ENCODE data around the gene SIPA1L3.

SIPA1L3 gene

DNA sequence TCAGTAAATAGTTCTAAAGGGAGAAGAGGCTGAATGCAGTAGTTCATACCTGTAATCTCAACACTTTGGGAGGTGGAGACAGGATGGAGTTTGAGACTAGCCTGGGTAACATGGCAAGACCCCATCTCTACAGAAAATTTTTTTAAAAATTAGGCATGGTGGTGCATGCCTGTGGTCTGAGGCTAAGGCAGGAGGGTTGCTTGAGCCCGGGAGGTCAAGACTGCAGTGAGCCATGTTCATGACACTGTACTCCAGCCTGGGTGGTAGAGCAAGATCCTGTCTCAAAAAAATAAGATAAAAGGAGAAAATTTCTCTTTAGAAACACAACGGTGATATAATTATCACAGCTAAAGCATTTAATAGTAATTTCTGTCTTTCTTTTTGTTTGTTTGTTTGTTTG is 57.1 kb downstream of the SIPA1L3 start:
- WGBS: 96% methylated on average over 1 of the region's 2 CpGs
- H3K36me3 ChIP-seq (ENCODE audit: insufficient read depth, low read length): no peaks in the 10 kb centered on the region
- no peak overlapping the region for H3K27ac ChIP-seq (ENCODE audit: low read depth, low read length)
- no peaks in the 10 kb centered on the region for H3K4me1 ChIP-seq (ENCODE audit: insufficient read depth, low read length)
- no peaks in the 10 kb centered on the region for H3K27me3 ChIP-seq (ENCODE audit: insufficient read depth, low read length)
- no peak overlapping the region for H3K9ac ChIP-seq (ENCODE audit: low read depth, low read length)
- H3K4me3 ChIP-seq (ENCODE audit: low read length): no peak overlapping the region
- H3K9me3 ChIP-seq (ENCODE audit: insufficient read depth, low read depth, low read length): no peaks in the 10 kb centered on the region

DNA sequence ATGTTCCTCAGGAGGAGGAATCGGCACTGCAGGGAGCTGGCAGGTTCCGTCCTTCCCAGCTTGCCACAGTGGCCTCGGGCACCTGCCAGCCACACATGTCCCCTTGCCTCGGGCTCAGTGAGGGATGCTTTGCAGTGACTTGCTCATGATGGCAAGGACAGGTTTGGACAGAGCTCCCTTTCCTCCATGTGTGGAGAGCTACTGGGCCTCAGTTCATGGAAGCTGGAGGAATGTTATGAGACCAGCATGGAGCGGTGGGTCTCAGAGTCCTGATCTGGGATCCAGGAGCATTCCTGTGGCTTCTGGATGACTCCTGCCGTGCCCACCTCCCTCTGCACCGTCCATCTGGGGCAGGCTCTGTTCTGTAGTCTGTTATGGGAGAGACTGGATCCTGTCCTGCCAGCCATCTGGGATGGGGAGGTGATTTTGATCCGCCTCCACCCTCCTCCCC is 59.2 kb downstream of the SIPA1L3 start:
- Histone ChIP-seq H3K9me3 (ENCODE audit: insufficient read depth, low read depth, low read length) (no peaks in the 10 kb centered on the region), H3K27ac (ENCODE audit: low read depth, low read length) (no peak overlapping the region), H3K27me3 (ENCODE audit: insufficient read depth, low read length) (no peaks in the 10 kb centered on the region), H3K36me3 (ENCODE audit: insufficient read depth, low read length) (no peaks in the 10 kb centered on the region), H3K9ac (ENCODE audit: low read depth, low read length) (no peak overlapping the region), H3K4me1 (ENCODE audit: insufficient read depth, low read length) (no peaks in the 10 kb centered on the region), H3K4me3 (ENCODE audit: low read length) (no peak overlapping the region)
- 94% methylated on average over 8 of the region's 8 CpGs for WGBS

DNA sequence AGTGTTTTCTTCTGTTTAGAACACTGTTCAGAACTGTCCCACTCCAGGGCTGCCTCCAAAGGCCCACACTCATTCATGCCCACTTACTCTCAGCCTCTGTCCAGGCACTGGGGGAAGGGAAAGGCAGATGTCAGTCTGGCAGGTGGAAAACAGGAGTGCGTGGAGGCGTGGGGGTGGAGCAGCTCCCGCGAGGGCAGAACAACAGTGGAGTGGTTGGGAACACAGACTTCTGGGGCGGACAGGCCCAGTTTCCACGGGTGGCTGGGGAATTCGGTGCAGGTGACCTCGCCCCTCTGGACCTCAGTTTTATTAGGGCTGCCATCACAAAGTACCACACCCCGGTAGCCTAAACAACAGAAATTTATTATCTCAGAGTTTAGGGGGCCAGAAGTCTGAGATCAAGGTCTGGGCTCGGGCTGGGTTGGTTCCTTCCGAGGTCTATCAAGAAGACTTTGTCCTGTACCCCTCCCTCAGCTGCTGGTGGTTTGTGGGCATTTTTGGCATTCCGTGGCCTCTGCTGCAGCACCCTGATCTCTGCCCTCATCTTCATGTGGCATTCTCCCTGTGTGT is 59.7 kb downstream of the SIPA1L3 start:
- Histone ChIP-seq H3K27ac (ENCODE audit: low read depth, low read length) (no peak overlapping the region), H3K27me3 (ENCODE audit: insufficient read depth, low read length) (no peaks in the 10 kb centered on the region), H3K4me1 (ENCODE audit: insufficient read depth, low read length) (no peaks in the 10 kb centered on the region), H3K4me3 (ENCODE audit: low read length) (no peak overlapping the region), H3K9me3 (ENCODE audit: insufficient read depth, low read depth, low read length) (no peaks in the 10 kb centered on the region), H3K36me3 (ENCODE audit: insufficient read depth, low read length) (no peaks in the 10 kb centered on the region), H3K9ac (ENCODE audit: low read depth, low read length) (no peak overlapping the region)
- WGBS: 87% methylated on average over 12 of the region's 12 CpGs

DNA sequence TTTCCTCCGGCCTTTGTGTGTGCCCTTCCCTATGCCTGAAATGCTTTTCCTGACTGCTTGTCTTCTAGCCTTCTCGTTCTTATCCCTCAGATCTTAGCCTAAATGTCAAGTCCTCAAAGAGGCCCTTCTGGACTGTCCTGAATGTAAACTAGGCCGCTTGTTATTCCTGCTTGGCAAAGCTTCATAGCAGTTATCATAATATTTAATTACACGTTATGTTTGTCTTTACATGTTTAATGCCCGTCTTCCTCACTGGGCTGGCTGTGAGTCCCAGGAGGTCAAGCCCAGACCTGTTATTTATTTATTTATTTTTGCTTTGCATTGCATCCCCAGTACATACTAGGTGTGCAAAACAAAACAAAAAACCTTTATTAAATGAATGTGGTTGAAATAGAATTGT is 62.7 kb downstream of the SIPA1L3 start:
- Histone ChIP-seq H3K36me3 (ENCODE audit: insufficient read depth, low read length) (no peaks in the 10 kb centered on the region), H3K4me1 (ENCODE audit: insufficient read depth, low read length) (no peaks in the 10 kb centered on the region), H3K27me3 (ENCODE audit: insufficient read depth, low read length) (no peaks in the 10 kb centered on the region), H3K27ac (ENCODE audit: low read depth, low read length) (no peak overlapping the region), H3K4me3 (ENCODE audit: low read length) (no peak overlapping the region), H3K9me3 (ENCODE audit: insufficient read depth, low read depth, low read length) (no peaks in the 10 kb centered on the region), H3K9ac (ENCODE audit: low read depth, low read length) (no peak overlapping the region)
- 97% methylated on average over 5 of the region's 5 CpGs for WGBS

DNA sequence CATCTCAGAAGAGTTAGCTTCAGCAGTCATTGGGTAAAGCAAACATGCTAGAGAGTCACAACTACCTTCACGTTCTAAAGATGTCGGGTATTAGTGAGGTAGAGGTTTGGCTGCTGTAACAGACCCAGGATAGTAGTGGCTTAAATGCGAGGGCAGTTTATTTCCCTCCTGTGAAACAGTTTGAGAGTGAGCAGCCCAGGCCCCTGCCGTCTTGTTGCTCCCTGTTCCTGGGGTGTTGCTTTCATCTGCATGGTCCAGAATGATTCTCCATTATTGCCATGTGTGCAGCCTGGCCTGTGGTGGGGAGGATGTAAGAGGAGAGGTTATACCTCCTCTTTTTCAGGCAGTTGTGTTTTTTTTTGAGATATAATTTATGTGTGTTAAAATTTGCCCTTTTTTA is 63.7 kb downstream of the SIPA1L3 start:
- no peaks in the 10 kb centered on the region for H3K4me1 ChIP-seq (ENCODE audit: insufficient read depth, low read length)
- no peaks in the 10 kb centered on the region for H3K9me3 ChIP-seq (ENCODE audit: insufficient read depth, low read depth, low read length)
- H3K27ac ChIP-seq (ENCODE audit: low read depth, low read length): no peak overlapping the region
- H3K27me3 ChIP-seq (ENCODE audit: insufficient read depth, low read length): no peaks in the 10 kb centered on the region
- 97% methylated on average over 4 of the region's 4 CpGs for WGBS
- no peaks in the 10 kb centered on the region for H3K36me3 ChIP-seq (ENCODE audit: insufficient read depth, low read length)
- H3K9ac ChIP-seq (ENCODE audit: low read depth, low read length): no peak overlapping the region
- H3K4me3 ChIP-seq (ENCODE audit: low read length): no peak overlapping the region

DNA sequence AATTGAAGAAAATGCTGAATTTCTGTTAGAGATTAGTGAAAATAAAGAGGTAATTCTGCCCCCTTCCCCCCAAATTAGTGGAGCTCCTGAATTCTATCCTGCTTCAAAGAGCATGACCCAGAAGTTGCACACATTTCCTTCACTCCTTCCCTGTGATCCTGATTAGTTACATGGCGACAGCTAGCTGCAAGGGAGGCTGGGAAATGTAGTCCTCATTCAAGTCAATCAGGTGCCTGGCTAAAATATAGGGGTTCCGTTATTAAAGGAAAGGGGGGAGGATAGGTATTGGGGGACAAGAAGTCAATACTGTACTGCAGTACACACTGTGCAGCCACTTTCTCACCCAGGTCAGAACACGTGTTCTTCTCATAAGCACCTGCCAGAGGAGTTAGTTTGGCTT is 65.8 kb downstream of the SIPA1L3 start:
- no peaks in the 10 kb centered on the region for H3K9me3 ChIP-seq (ENCODE audit: insufficient read depth, low read depth, low read length)
- 85% methylated on average over 3 of the region's 3 CpGs for WGBS
- H3K27ac ChIP-seq (ENCODE audit: low read depth, low read length): no peak overlapping the region
- no peaks in the 10 kb centered on the region for H3K27me3 ChIP-seq (ENCODE audit: insufficient read depth, low read length)
- no peak overlapping the region for H3K9ac ChIP-seq (ENCODE audit: low read depth, low read length)
- H3K4me1 ChIP-seq (ENCODE audit: insufficient read depth, low read length): no peaks in the 10 kb centered on the region
- no peak overlapping the region for H3K4me3 ChIP-seq (ENCODE audit: low read length)
- no peaks in the 10 kb centered on the region for H3K36me3 ChIP-seq (ENCODE audit: insufficient read depth, low read length)

DNA sequence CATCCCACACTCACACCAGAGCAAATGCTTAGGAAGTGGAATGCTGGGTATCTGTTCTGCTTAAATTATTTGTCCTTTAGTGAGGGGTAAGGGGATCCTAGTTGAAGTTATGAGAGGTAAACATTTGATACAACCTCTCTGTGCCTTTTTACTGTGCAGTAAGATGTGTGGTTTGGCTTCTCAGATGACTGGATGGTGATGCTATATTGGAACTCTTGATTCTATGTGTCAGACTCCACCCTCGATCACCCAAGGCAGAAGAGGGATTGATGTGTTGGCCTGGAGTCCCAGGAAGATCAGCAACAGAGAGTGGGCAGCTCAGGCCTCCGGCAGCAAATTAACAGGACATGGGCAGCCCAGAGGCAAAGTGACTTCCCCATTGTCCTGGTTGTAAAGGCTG is 66.7 kb downstream of the SIPA1L3 start:
- Histone ChIP-seq H3K36me3 (ENCODE audit: insufficient read depth, low read length) (no peaks in the 10 kb centered on the region), H3K9me3 (ENCODE audit: insufficient read depth, low read depth, low read length) (no peaks in the 10 kb centered on the region), H3K4me1 (ENCODE audit: insufficient read depth, low read length) (no peaks in the 10 kb centered on the region), H3K4me3 (ENCODE audit: low read length) (no peak overlapping the region), H3K27me3 (ENCODE audit: insufficient read depth, low read length) (no peaks in the 10 kb centered on the region), H3K27ac (ENCODE audit: low read depth, low read length) (no peak overlapping the region), H3K9ac (ENCODE audit: low read depth, low read length) (no peak overlapping the region)
- WGBS: 95% methylated on average over 2 of the region's 2 CpGs

DNA sequence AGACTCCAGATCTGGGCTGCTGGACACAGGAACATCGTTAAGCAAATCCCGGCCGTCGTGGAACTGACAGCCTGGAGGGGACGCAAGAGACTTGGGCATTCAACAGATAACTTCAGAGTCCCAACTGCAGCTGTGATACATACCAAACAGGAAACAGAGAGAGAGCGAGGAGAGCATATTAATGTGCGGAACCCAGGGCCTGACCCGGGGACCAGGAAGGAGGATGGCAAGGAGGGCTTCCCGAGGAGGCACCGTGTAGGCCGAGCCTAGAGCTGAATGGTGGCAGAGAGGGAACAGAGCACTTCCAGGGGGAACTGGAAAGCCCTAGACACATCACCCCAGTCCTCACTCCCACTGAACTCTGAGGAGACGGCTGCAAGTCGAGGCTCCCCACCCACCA is 68.1 kb downstream of the SIPA1L3 start:
- Histone ChIP-seq H3K27ac (ENCODE audit: low read depth, low read length) (no peak overlapping the region), H3K27me3 (ENCODE audit: insufficient read depth, low read length) (no peaks in the 10 kb centered on the region), H3K9ac (ENCODE audit: low read depth, low read length) (no peak overlapping the region), H3K36me3 (ENCODE audit: insufficient read depth, low read length) (no peaks in the 10 kb centered on the region), H3K4me1 (ENCODE audit: insufficient read depth, low read length) (no peaks in the 10 kb centered on the region; the same call in 1 of the 2 replicates), H3K4me3 (ENCODE audit: low read length) (no peak overlapping the region), H3K9me3 (ENCODE audit: insufficient read depth, low read depth, low read length) (no peaks in the 10 kb centered on the region)
- WGBS: 95% methylated on average over 13 of the region's 13 CpGs

DNA sequence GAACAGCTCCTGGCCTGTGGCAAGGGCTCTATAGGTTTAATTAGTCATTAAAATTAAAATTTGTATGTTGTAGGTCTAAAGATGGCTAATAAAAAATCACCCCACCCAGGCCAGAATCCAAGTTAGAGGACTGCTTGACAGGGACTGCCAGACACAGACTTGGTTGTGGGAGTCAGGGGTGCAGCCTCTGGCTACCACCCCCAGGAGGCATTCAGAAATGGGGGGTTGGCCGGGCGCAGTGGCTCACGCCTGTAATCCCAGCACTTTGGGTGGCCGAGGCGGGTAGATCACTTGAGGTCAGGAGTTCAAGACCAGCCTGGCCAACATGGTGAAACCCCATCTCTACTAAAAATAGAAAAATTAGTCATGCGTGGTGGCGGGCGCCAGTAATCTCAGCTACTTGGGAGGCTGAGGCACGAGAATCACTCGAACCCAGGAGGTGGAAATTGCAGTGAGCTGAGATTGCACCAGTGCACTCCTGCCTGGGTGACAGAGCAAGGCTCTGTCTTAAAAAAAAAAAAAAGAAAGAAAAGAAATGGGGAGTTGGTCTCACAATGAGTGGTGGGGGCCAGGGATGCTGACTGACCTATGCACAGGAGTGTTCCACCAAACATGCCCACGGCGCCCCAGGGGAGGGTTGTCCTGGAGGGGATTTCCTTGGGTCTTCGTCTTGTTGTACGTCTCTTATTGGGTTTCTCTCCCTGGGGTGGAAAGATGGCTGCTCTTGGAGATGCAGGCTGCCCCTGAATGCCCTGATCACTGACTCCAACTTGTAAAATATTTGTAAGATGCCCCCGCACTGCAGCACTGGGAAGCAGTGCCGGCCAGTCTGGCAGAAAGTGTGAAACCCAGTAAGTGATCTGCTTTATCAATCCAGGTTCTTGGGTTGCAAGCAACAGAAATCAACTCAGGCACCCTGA is 68.8 kb downstream of the SIPA1L3 start:
- 96% methylated on average over 16 of the region's 16 CpGs for WGBS
- H3K9me3 ChIP-seq (ENCODE audit: insufficient read depth, low read depth, low read length): no peaks in the 10 kb centered on the region
- H3K9ac ChIP-seq (ENCODE audit: low read depth, low read length): no peak overlapping the region
- no peaks in the 10 kb centered on the region; the same call in 1 of the 2 replicates for H3K4me1 ChIP-seq (ENCODE audit: insufficient read depth, low read length)
- no peaks in the 10 kb centered on the region for H3K36me3 ChIP-seq (ENCODE audit: insufficient read depth, low read length)
- H3K4me3 ChIP-seq (ENCODE audit: low read length): no peak overlapping the region
- no peak overlapping the region for H3K27ac ChIP-seq (ENCODE audit: low read depth, low read length)
- no peaks in the 10 kb centered on the region for H3K27me3 ChIP-seq (ENCODE audit: insufficient read depth, low read length)

DNA sequence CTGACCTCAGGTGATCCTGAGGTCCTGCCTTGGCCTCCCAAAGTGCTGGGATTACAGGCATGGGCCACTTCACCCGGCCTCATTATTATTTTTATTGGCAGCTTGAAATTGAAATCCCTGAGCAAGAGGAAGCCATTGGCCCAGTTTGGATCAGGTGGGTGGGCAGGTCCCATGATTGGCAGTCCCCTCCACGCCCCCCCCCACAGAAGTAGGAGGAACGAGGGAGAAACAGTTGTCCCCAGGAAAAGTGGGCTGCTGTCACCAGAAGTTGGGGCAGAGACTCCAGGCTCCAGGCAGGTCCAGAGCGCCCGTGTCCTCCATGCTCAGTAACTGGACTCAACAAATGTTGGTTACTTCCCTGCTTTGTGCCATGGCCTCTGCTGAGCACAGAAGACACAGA is 70.4 kb downstream of the SIPA1L3 start:
- Histone ChIP-seq H3K4me3 (ENCODE audit: low read length) (no peak overlapping the region), H3K36me3 (ENCODE audit: insufficient read depth, low read length) (no peaks in the 10 kb centered on the region), H3K27ac (ENCODE audit: low read depth, low read length) (no peak overlapping the region), H3K9me3 (ENCODE audit: insufficient read depth, low read depth, low read length) (no peaks in the 10 kb centered on the region), H3K4me1 (ENCODE audit: insufficient read depth, low read length) (peaks cover 3% of the 10 kb centered on the region; the same call in 1 of the 2 replicates), H3K27me3 (ENCODE audit: insufficient read depth, low read length) (no peaks in the 10 kb centered on the region), H3K9ac (ENCODE audit: low read depth, low read length) (no peak overlapping the region)
- 86% methylated on average over 5 of the region's 5 CpGs for WGBS

DNA sequence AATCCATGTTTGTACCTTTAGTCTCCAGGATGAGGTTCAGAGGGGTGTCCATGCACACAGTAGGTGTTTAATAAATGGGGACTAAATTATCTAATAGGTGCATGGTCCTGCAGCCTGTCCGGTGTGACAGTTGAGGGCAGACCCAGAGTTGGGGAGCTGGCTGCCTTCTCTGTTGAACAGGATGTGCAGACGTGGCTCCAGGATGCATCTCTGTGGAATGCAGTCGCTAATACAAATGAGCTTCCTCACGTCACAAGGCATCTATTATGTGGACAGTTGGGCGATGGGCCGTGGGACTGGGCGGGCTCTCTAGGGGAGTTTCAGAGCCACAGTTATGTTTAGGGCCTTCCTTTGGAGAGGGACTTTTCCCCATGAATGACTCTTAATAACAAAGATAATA is 71.0 kb downstream of the SIPA1L3 start:
- H3K27ac ChIP-seq (ENCODE audit: low read depth, low read length): no peak overlapping the region
- H3K36me3 ChIP-seq (ENCODE audit: insufficient read depth, low read length): no peaks in the 10 kb centered on the region
- H3K4me1 ChIP-seq (ENCODE audit: insufficient read depth, low read length): peaks cover 3% of the 10 kb centered on the region; the same call in 1 of the 2 replicates
- 93% methylated on average over 7 of the region's 7 CpGs for WGBS
- no peaks in the 10 kb centered on the region for H3K27me3 ChIP-seq (ENCODE audit: insufficient read depth, low read length)
- no peak overlapping the region for H3K4me3 ChIP-seq (ENCODE audit: low read length)
- no peak overlapping the region for H3K9ac ChIP-seq (ENCODE audit: low read depth, low read length)
- no peaks in the 10 kb centered on the region for H3K9me3 ChIP-seq (ENCODE audit: insufficient read depth, low read depth, low read length)

Measured in HUES64 (cell line).